NCI-H226 (cell line): ENCODE results near the gene SRL.
A peak's percentile ranks its signal among the peaks of the same experiment; 100 is the strongest.
"Not testable (repeated sequence)": the region's sequence is repeated elsewhere in the genome, so short reads cannot be mapped to it uniquely, and the experiment has no call there.

ENCODE experiments used
- DNase-seq: peaks from one replicate; pipeline ENCODE4 v3.0.0-alpha.2; 2015

The SRL gene

DNA sequence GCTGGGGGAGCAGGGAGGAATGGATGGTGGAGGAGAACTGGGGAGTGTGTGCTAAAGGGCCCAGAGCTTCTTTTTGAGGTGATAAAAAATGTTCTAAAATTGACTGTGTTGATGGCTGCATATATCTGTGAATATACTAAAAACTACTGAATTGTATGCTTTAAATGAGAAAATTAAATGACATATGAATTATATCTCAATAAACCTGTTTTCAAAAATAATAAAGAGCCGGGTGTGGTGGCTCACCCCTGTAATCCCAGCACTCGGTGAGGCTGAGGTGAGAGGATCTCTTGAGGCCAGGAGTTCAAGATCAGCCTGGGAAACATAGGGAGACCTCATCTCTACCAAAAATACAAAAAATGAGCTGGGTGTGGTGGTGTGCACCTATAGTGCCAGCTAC, 16.8 kb downstream of the SRL start:
- no peak for DNase-seq

DNA sequence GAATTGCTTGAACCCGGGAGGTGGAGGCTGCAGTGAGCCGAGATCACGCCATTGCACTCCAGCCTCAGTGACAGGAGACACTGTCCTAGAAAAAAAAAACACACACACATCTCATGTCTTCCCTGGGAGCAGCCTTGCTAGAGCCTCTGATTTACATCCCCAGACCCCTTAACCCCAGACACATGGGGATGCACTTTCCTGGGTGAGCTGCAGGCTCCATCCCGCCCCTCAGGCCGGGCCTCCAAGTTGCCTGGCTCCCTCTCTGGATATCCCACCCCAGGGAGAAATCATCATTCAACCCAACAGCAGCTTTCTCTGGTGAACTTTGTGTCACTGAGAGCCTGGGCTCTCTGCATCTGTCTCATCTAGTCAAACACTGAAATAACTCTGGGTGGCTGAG, 21.5 kb downstream of the SRL start:
- no peak for DNase-seq

DNA sequence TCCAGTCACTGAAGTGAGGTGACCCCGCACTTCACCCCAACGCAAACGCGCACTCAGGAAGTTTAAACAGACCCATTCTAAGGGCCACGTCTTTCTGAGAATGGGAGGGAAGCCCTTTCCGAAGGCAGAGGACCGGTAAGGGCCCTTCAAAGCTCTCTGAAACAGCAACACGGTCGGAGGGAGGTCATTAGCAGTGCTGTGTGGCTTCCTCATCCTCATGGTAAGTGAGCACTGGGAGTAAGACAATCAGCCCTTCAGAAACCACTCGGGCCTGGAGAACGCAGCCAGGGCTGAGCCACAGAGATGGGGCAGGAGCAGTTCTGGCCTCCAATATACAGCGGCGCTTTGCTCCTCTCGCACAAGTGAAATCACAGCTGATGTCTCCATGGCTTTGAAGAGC, 23.7 kb downstream of the SRL start:
- no peak for DNase-seq

DNA sequence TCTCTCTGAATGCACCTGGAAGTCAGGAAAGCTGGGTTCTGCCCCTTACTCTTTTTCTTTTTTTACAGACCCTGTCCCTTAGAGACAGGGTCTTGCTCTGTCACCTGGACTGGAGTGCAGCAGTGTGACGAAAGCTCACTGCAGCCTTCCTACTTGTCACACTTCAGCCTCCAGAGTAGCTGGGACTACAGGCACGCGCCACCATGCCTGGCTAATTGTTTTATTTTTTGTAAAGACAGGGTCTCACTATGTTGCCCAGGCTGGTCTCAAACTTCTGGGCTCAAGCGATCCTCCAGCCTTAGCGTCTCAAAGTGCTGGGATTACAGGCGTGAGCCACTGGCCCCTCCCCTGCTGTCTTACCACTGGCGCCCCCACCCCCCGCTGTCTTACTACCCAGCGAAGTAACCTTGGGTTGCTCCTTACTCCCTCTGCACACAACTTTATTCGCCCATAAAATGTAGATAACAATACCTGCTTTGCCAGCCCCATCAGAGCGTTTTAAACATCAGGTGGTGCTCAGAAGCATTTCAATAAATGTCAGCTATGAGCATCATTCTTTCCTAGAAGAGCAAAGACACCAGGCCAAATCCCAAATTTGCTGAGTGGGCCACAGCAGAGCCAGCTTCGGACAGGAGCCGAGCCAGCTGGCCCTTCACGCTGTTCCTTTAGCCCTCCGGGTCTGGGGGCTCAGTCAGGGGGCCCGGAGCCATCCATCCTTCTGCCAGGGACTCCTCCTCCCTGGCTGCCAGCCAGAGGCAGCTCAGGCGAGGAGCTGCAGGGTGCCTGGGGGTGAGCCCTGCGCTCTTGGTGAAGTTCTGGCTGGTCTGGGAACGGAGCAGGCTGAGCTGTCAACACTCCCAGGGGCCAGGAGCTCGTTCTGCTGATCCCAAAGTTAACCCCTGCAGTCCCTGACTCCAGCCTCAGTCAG, 24.4 kb downstream of the SRL start:
- DNase-seq: no peak

DNA sequence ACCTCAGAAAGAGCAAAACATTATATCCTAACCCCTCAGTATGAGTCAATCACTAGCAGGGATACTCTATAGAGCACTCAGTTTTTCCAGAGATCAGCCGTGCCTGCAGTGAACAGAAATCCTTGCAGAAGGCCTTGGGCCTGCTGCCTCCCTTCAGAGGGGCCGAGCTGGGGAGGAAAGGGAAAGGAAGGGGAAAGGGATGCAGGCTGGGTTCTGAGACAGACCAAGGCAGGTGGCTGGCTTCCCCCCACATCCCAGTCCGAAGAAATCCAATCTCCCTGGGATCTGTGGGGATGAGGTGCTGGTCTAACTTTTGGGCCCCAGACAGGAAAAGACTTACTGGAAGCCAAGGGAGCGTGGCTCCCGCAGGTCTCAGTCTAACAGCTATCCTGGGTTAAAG, 25.3 kb downstream of the SRL start:
- DNase-seq: no peak

DNA sequence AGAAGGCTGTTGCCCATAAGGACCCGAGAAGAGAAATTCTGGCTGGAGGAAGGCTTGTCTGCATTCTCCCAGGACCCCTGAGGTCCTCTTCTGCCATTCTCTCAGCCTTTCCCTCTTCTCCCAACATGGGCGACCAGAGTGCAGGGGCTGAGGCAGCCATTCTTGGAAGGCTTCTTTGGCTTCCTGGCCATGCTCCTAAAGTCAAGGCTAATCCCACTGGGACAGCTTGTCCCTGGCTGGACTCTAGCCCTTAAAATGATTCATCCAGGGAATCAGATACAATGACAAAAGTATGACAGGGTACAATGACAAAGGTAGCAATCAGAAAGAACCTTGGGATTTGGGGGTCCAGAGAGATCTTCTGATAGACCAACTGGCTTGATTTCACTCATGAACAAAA, 26.8 kb downstream of the SRL start:
- DNase-seq: no peak

DNA sequence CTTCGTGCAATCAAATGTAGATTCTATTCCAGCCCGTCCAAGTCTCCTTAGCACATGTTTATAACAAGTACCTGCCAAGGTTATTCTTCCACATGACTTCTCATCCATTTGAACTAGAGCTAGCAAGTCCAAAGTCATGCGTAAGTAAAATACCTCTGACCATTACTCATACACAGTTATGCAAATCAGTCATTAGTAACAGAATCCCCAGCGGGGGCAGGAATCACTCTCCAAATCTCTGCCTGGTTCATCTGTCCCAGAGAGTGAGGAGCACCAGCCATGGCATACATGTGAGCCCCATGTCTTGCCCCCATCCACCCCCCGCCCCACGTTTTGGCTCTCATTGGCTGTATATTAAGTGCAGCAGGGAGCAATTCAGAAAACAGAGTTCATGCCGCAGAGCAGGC, 27.7 kb downstream of the SRL start:
- peak; percentile 87 for DNase-seq

DNA sequence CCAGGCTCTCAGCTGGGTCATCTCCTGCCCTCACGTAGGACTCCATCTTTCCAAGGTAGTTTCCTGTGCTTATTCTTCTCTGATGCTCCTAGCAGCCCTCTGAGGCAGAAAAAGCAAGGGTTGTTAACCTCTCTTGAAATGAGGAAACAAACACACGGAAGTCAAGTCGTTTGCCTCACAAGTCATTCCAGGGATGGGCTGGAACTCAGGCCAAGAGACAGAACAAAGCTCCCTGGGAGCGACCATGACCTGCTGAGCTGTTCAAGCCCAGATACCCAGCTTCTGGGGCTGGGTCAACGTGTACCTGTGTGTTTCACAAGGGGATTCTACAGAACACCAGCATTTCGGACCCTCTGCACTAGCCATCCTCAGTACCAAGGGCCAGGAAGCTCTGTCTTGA, 28.1 kb downstream of the SRL start:
- DNase-seq: peak; percentile 11

DNA sequence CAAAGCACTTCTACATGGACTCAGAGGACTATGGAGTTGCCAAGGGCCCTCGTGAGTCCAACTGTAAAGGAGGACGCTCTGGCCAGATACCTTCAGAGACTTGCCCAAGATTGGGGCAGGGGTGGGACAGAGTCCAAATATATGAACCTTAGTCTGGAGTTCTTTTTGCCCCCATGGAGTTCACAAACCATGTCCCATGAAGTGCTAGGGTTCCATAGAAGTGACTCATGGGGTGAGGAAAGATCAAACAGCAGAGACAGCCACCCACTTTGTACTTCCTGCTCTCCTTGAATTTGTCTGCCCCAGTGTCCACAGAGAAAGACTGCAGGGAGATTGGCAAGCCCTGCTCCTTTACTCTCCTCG, 29.0 kb downstream of the SRL start:
- DNase-seq: peak; percentile 32

DNA sequence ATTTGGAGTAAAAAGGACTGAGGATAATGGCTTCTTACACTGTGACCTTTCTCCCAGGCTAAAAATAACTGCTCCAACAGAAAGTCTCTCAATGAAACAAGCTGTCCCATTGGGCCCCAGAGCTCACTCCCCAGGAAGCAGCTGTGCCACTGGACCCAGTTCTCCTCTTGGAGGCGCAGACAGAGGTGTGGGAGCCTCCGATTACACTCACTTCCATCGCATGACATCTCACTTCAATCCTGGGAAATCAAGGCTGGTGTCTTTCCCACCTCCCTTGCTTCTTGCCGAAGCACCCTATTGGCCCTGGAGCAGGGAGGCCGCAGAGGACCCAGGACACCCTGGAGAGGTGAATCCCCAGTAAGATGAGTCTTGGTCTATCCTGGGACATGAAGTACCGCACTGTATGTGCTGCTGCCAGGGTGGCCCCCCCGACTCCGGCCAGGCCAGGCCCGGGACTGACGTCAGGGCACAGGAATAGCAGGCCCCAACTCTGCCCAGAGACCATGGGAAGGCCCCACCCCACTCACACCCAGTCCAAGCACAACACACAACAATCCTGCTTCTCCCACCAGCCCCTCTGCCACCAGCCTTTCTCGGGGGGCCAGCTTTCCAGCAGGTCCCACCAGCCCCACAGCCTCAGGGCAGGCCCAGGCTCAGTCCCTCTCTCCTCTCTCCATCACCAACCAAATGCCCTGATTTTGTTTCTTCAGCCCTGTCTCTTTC, 29.5 kb downstream of the SRL start:
- DNase-seq: no peak

DNA sequence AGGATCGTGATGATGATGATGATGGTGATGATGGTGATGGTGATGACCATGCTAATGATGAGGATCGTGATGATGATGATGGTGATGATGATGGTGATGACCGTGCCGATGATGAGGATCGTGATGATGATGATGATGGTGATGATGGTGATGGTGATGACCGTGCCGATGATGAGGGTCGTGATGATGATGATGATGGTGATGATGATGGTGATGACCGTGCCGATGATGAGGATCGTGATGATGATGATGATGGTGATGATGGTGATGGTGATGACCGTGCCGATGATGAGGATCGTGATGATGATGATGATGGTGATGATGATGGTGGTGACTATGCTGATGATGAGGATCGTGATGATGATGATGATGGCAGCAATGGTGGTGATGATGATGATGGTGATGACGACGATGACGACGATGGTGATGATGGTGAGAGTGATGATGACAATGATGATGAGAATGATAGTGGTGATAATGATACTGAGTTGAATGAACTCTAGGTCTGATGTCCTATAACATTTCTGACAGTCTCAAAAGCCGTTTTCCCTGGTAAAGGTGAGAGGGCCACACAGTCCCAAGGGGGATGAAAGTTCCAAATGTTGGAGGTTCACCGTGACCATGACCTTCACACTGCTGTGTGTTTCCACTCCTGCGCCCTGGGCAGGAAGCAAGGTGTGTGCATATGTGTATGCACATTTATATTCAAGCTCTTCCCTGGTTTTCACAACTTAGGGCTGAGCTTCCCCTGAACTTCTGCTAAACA, 30.3 kb downstream of the SRL start:
- not testable (repeated sequence) for DNase-seq

DNA sequence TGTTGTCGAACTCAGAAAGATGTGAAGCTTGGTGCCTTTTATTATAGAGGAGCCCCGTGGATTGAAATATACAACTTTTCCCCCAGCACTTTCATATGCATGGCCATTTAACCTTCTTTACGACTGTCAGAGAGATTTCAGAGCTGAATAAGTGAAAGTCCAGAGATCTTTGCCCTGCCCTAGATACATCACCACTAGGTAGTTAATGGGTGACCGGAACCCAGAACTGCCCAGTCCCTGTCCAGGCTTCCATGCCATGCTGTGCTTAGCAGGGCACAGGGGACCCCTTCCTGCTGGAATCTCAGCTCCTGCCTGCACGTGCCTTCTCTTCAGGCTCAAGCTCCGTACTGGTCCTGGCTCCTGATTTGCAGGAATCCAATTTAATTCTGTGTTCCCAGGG, 32.2 kb downstream of the SRL start:
- no peak for DNase-seq

DNA sequence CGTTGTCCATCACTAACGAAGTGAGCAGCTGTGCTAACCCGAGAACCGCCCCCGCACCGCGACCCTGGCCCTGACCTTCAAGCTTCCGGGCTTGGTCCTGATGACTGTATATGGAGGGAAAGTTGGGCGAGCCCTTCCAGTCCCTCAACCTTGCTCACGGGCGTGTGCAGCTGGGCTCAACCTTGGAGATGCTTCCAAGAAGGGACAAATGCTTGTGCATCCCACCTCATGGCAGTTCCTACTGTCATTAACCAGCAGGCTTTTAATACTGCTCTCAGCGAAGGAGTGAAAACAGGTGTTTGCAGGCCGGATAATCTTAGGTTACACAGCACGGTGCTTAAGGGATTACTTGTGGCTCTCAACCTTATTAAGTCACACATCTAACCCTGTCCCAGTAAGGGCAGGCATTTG, 33.5 kb downstream of the SRL start:
- no peak for DNase-seq

DNA sequence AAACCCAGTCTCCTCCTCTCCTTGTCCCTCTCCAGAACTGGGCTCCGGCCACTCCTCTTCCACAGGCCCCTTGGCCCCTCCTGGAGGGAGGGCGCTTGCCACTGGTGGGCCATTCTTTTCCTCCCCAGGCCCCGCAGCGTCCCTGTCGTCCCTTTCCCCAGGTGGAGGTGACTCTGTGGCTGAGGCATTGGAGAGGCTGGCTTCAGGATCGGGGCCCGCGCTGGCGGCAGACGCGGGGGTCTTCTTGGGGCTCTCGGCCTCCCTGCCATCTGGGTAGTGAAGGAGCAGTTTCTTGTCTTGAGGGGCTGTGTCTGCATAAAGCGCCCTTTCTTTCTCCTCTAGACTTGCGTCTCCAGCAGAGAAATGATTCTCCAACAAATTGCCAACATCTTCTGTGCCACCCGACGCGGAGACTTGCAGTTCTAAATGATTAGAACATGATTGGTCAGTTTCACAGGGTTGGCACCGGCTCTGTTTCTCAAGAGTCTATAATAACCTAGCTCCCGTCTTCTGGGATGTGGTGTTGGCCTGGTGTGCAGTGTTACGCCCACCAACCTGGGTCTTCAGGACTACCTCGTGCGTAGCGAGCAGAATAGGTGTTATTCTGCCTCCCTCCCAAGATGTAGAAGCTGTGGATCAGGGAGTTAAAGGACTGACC, 34.1 kb downstream of the SRL start:
- DNase-seq: no peak

DNA sequence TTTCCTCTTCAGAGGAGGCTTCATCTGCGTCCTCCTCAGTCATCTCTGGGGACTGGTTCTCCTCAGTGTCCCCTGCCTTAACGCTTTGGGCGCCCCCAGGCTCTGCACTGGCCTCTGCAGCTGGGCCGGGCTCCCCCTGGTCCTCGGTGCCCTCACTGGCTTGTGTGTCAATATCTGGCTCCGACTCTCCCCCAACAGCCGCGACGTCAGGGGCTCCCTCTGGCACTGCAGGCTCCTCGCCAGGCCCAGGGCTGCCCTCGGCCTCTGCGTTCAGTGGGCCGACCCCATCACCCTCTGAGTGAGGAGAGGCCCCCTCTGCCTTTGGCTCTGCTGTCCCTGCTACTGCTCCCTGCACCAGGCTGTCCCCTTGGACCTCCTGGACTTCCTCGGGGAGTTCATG, 34.7 kb downstream of the SRL start:
- no peak for DNase-seq

DNA sequence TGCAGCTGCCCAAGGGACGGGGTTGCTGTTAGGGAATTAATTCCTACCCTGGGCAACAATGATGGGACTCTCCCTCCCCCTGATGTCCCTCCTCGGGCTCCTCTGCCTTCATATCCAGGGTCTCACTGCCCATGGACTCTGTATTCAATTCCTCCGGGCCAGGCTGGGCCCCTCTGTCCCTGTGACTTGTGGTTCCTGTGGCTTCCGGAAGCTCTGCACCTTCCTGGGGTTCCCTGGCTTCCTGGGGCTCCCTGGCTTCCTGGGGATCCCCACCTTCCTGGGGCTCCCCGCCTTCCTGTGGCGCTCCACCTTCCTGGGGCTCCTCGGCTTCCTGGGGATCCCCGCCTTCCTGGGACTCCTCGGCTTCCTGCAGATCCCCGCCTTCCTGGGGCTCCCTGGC, 35.2 kb downstream of the SRL start:
- DNase-seq: no peak

DNA sequence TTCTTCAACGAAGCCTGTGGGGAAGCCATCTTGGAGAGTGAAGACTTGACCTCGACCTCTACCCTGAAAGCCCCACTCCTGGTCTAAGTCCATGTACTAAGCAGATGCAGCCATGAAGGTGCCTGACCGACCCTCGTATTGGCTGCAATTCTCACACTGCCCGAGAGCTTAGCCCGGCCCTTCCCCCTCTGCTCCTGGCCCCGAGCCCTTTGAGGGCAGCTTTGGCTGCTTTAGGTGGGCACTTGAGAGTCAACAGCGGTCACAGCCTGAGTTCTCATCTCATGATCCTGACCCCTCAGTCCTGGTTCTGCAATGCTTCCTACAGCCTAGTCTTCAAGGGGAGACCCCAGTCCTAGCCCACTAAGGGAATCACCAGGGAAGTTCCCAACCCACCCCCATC, 35.9 kb downstream of the SRL start:
- DNase-seq: no peak

DNA sequence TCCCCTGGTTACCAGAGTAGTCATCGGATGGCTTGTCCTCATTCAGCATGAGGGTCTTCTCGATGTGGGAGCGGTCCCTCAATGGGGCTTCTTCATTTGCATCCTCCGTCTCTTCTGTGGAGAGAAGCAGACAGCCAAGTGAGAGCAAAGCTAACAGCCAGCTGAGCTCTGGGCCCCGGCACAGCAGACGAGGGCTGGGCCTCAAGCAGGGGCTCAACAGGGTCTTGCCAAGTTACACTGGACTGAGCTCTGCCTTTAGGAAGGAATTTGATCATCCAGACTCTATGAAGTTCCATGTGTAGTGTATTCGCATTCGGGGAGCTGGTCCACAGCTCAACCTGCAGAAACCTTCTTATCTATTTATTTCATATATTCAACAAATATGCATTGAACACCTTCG, 37.4 kb downstream of the SRL start:
- no peak for DNase-seq

DNA sequence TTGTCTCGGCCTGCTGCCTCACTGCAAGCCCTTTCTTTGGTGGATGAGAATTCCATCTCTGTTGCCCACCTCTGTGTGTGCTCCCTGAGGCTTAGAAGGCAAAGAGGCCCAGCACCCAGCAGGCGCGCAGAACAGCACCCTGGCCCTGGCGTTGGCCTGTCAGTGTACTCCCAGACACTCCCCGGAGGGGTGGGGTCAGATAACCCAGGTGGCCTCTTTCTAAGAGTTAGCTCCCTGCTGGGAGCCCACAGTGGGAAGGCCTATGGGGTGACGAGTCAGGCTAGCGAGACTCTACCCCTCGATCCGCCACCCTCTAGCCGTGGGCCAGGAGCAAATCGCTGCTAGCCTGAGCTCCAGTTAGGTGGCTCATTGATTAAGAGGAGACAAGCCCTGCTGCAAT, 38.1 kb downstream of the SRL start:
- DNase-seq: no peak

DNA sequence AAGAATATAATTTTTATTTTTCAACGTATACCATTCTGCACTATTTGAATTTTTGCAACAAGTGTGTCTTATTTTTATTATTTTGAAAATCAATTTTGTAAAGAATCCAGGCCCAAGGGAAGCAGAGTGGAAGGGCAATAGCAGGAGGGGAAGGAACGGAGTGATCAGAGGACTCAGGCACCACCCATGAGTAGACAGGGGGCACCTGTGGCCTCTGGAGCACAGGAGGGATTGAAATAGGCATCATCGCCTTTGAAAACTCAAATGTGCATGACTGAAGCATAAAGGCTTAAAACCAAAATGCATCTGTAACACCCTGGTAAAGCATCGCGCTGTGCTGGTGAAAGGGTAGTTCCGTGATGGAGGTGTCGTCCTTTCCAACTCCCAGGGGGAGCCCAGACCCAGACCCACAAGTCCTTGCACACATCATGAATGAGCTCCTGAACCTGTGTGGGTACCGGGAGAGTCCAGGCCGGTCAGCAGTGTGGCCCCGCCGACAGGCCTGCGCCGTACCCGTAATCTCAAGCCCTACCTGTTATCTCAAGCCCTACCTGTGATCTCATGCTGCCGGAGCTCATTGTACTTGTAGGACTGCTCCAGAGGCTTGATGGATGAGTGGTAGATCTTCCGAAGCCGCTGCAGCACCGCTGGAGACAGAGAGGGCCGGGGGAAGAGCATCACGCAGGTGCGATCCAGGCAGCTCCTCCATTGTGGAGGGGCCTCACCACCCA, 39.1 kb downstream of the SRL start:
- no peak for DNase-seq

DNA sequence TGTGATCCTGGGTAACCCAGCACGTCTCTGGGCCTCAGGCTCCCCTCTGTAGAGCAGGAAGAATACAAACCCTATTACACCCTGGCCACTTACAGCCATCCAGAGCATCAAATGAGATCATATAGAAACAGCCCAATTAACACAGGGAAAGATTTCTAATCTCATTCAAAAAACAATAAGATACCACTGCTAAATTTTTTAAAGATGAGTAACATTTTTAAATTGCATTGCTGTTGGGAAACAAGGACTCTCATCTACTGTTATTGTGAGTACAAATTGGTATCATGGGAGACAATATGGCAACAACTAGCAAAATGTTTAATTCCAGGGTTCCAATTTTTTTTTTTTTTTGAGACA, 41.1 kb downstream of the SRL start:
- peak; percentile 5 for DNase-seq

DNA sequence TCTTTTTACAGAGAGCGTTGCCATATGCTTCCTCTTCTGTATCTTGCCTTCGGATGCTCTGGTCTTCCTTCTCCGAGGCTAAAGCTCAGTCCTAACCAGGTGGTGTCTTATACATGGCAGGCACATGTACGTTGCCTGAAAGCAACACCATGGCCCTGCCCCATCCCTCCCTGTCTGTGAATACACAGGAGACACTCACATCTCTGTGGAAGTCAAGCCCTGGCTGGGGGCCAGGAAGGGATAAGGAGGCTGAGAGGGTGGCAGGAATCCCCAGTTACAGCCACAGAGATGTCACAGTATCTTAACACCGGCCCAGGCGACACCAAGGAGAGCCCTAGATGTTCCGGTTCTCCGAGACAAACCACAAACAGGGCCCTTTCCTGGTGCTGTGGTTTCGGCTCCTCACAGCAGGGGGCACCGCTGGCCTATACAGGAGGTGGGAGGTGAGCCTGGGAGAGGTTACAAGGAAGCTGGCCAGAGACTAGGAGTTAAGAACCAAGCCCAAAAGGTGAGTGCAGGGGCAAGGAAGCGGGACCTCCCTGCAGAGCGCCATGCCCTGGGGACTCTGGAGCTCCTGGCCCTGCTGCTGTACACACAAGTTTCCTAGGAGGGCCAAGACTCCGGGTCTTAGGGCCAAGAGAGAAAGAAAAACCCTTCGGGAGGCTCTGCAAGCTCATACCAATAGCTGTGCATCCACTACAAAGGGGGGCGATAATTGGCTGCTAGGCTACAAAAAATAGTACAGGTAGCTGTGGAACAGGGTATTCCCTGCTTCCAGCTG, 41.7 kb downstream of the SRL start:
- peak; percentile 49 for DNase-seq
